Measurements from ENCODE around the gene ARMC8.

DNA sequence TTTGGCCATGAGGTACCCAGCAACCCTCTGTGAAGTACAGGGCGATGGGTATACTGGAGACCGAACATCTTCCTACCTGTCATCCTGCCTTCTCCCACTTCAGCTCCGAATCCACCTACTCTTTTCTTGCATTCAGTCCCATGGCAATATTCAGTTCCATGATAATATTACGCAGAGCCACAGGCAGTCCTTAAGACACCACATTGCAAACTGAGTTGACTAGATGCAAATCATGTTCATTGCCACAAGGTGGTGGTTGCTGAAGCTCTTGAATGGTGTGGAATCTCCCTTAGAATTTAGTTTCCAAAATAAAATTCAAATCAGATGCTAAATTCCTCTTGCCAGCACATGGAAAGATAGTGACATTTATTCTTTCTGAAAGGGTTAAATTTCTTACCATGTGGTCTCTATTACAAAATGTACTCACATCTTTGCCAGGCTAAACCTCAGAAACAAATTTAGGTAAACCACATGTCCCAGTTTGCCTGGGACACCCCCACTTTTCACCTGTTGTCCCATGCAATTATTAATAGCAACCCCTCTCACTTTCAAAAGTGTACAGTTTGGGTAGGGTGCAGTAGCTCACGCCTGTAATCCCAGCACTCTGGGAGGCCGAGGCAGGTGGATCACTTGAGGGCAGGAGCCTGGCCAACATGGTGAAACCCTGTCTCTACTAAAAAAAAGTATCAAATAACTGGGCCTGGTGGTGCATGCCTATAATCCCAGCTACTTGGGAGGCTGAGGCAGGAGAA is 144.2 kb downstream of the ARMC8 start:
- TF ChIP-seq, protein P1, sequence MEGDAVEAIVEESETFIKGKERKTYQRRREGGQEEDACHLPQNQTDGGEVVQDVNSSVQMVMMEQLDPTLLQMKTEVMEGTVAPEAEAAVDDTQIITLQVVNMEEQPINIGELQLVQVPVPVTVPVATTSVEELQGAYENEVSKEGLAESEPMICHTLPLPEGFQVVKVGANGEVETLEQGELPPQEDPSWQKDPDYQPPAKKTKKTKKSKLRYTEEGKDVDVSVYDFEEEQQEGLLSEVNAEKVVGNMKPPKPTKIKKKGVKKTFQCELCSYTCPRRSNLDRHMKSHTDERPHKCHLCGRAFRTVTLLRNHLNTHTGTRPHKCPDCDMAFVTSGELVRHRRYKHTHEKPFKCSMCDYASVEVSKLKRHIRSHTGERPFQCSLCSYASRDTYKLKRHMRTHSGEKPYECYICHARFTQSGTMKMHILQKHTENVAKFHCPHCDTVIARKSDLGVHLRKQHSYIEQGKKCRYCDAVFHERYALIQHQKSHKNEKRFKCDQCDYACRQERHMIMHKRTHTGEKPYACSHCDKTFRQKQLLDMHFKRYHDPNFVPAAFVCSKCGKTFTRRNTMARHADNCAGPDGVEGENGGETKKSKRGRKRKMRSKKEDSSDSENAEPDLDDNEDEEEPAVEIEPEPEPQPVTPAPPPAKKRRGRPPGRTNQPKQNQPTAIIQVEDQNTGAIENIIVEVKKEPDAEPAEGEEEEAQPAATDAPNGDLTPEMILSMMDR (IDR thresholded peaks at IDR 0.05; ENCODE audit: control extremely low read depth in 1 of 3, insufficient read depth in 1 of 3, low read depth in 1 of 3, low read length in 3 of 3): peak in 1 of 3 experiments; percentile 19; a peak in 2 of 4 replicates
- TF ChIP-seq ASH2L (IDR thresholded peaks at IDR 0.05; ENCODE audit: low read length) (no peak), USF2 (IDR thresholded peaks at IDR 0.05; ENCODE audit: low read length) (no peak), SUZ12 (IDR thresholded peaks at IDR 0.05; ENCODE audit: low read length) (no peak), NRF1 (IDR thresholded peaks at IDR 0.05; ENCODE audit: low read depth, low read length) (no peak), POLR2A (IDR thresholded peaks at IDR 0.05; ENCODE audit: control extremely low read depth in 1 of 2, low read depth in 2 of 2, low read length in 2 of 2) (no peak), RXRA (IDR thresholded peaks at IDR 0.05; ENCODE audit: insufficient read depth, low read depth, low read length) (no peak), EZH2 (IDR thresholded peaks at IDR 0.05; ENCODE audit: low read depth, low read length, severe bottlenecking) (no peak)

Measured in H1 (cell line).